Endothelial cell of umbilical vein (primary cell): ENCODE results near the gene MEGF11. TPM values are rescaled to one million over a fixed set of nuclear protein-coding genes. Genes with fewer than 3 reads are reported as not detected.

Source experiments
- BruUV-seq: library from RNA; stranded (reverse); fragments of 400-500 nt; replicated peaks from 2 replicates; lab custom pipeline; 2021; lab: Mats Ljungman, UMichigan
- CTCF ChIA-PET: fragments of 300-600, 350-600 bp; sonication (Branson Sonifier 250); formaldehyde crosslinking; loops from one replicate; lab custom pipeline; 2021; ENCODE audit warnings: antibody characterized with exemption, inconsistent platforms; lab: Charles Lee
- POLR2A ChIA-PET: fragments of 300-600, 350-600 bp; sonication (Branson Sonifier 250); formaldehyde crosslinking; loops from one replicate; lab custom pipeline; 2021; ENCODE audit warnings: antibody characterized with exemption, inconsistent platforms; lab: Charles Lee
- DNase-seq: peaks from one replicate; pipeline ENCODE4 v3.0.0-alpha.2; 2011; ENCODE audit warnings: low read depth, low spot score
- FAIRE-seq: peaks from 2 replicates; lab custom pipeline; 2011; peaks lifted over from hg19 to GRCh38; lab: Jason Lieb, UNC
- H2AFZ ChIP-seq: 2 replicates; pipeline ENCODE4 v1.6.0; 2012; ENCODE audit warnings: low read depth, low read length, control low read depth, inconsistent platforms
- H3K27ac ChIP-seq: 2 replicates; pipeline ENCODE4 v1.5.1; 2011; ENCODE audit warnings: low read depth, mild to moderate bottlenecking, control low read depth, low read length, moderate library complexity; ENCODE audit not compliant: insufficient read depth
- H3K27me3 ChIP-seq, 2 experiments: 2 replicates each; pipeline versions ENCODE4 v1.6.0 to v1.6.1; 2011; ENCODE audit warnings: low read length in 2 of 2, mixed read lengths in 1 of 2; ENCODE audit not compliant: control insufficient read depth in 2 of 2, insufficient read depth in 2 of 2
- H3K36me3 ChIP-seq, 2 experiments: 2 replicates in 1 of 2; 3 replicates in 1 of 2; pipeline ENCODE4 v1.5.1; 2011; ENCODE audit warnings: low read length in 2 of 2, mild to moderate bottlenecking in 1 of 2, moderate library complexity in 1 of 2; ENCODE audit not compliant: control insufficient read depth in 2 of 2, insufficient read depth in 2 of 2; ENCODE audit errors: extremely low read depth in 1 of 2
- H3K4me1 ChIP-seq: 3 replicates; pipeline ENCODE4 v1.5.1; 2011; ENCODE audit warnings: mild to moderate bottlenecking, low read length; ENCODE audit not compliant: control insufficient read depth, insufficient read depth; ENCODE audit errors: extremely low read depth
- H3K4me2 ChIP-seq: 2 replicates; pipeline ENCODE4 v1.6.1; 2011; ENCODE audit warnings: low read length, control low read depth, mixed read lengths; ENCODE audit not compliant: insufficient read depth
- H3K4me3 ChIP-seq, 3 experiments: fragments of 200-600 bp in 1 of 3; sonication (generic), shearing (Covaris generic) in 1 of 3; replicated peaks in 1 of 3; 2 replicates each; pipeline ENCODE4 v1.5.1; 2011 to 2016; ENCODE audit warnings: control low read depth in 3 of 3, low read length in 3 of 3, mild to moderate bottlenecking in 2 of 3, inconsistent platforms in 1 of 3, low read depth in 1 of 3, moderate library complexity in 1 of 3; ENCODE audit not compliant: insufficient read depth in 1 of 3
- H3K79me2 ChIP-seq: 2 replicates; pipeline ENCODE4 v1.6.0; 2012; ENCODE audit warnings: low read length, inconsistent platforms; ENCODE audit not compliant: control insufficient read depth, insufficient read depth
- H3K9ac ChIP-seq: replicated peaks from 2 replicates; pipeline ENCODE3; 2011; ENCODE audit warnings: low read length, control low read depth; ENCODE audit not compliant: insufficient read depth; ENCODE audit errors: extremely low read depth
- H3K9me1 ChIP-seq: replicated peaks from 3 replicates; pipeline ENCODE4 v1.6.0; 2011; ENCODE audit warnings: mild to moderate bottlenecking, low read length; ENCODE audit not compliant: control insufficient read depth, insufficient read depth; ENCODE audit errors: extremely low read depth
- H3K9me3 ChIP-seq: replicated peaks from 2 replicates; pipeline ENCODE4 v1.5.1; 2012; ENCODE audit warnings: low read length, inconsistent platforms; ENCODE audit not compliant: control insufficient read depth, insufficient read depth
- H4K20me1 ChIP-seq: replicated peaks from 2 replicates; pipeline ENCODE3; 2011; ENCODE audit warnings: mild to moderate bottlenecking, low read length; ENCODE audit not compliant: control insufficient read depth, insufficient read depth; ENCODE audit errors: extremely low read depth
- CTCF ChIP-seq, 2 donors: IDR thresholded peaks; 1 replicate in 1 of 2; 2 replicates in 1 of 2; pipeline ENCODE4 v1.5.1; 2011; ENCODE audit warnings: low read length in 2 of 2, mild to moderate bottlenecking in 2 of 2, moderate library complexity in 2 of 2, control low read depth in 1 of 2, inconsistent platforms in 1 of 2, low read depth in 1 of 2; ENCODE audit not compliant: insufficient read depth in 1 of 2; ENCODE audit errors: extremely low read depth in 1 of 2
- EZH2 ChIP-seq: IDR thresholded peaks from 2 replicates; pipeline ENCODE4 v1.6.1; 2012; ENCODE audit warnings: borderline replicate concordance, low read depth, mild to moderate bottlenecking, moderate library complexity, low read length, inconsistent platforms; ENCODE audit not compliant: severe bottlenecking
- FOS ChIP-seq: IDR thresholded peaks from 2 replicates; pipeline ENCODE4 v1.6.1; 2011; ENCODE audit warnings: mild to moderate bottlenecking, low read length, moderate library complexity, borderline replicate concordance; ENCODE audit not compliant: insufficient read depth
- GATA2 ChIP-seq: IDR thresholded peaks from 2 replicates; pipeline ENCODE4 v1.7.0; 2011; ENCODE audit warnings: low read depth, mild to moderate bottlenecking, moderate library complexity, mixed read lengths, low read length; ENCODE audit not compliant: insufficient read length, insufficient read depth
- JUN ChIP-seq: IDR thresholded peaks from 2 replicates; pipeline ENCODE4 v1.6.1; 2011; ENCODE audit warnings: borderline replicate concordance, low read depth; ENCODE audit not compliant: insufficient read length, insufficient read depth
- MAX ChIP-seq: IDR thresholded peaks from 2 replicates; pipeline ENCODE4 v1.6.1; 2011; ENCODE audit not compliant: insufficient read depth, insufficient read length
- MYC ChIP-seq: IDR thresholded peaks from one replicate; pipeline ENCODE4 v1.6.1; 2011; ENCODE audit warnings: mild to moderate bottlenecking, low read depth, low read length
- POLR2A ChIP-seq: IDR thresholded peaks from 2 replicates; pipeline ENCODE4 v1.6.1; 2012; ENCODE audit warnings: low read depth, mild to moderate bottlenecking, control low read depth, low read length
- POLR2AphosphoS5 ChIP-seq: IDR thresholded peaks from 2 replicates; pipeline ENCODE4 v1.6.1; 2012; ENCODE audit warnings: low read depth, mild to moderate bottlenecking, control low read depth, low read length, moderate library complexity; ENCODE audit not compliant: insufficient read depth
- dilution Hi-C: fragments of 300-500 bp; cut with MboI; formaldehyde crosslinking; loops from one replicate; pipeline ENCODE4 v1.15.0; 2019; ENCODE audit warnings: low sequenced_read_pairs; ENCODE audit not compliant: extremely low pct_ligation_motif_present
- intact Hi-C: fragments of 100-400 bp; cut with micrococcal nuclease; formaldehyde crosslinking; loops from one replicate; pipeline ENCODE4 v1.10.0; 2022
- polyA plus RNA-seq, 4 experiments: library from polyadenylated mRNA; depleted of rRNA in 3 of 4; stranded (reverse) in 3 of 4; unstranded in 1 of 4; fragments of >200 nt; gene quantifications; 2 replicates each; pipeline versions ENCODE4 v1.2.1 to v1.2.3, GENCODE V29; 2011 to 2012; ENCODE audit warnings: missing spikeins in 1 of 4
- total RNA-seq: library from RNA; stranded (reverse); gene quantifications from 2 replicates; pipeline ENCODE4 v1.2.3, GENCODE V29; 2021

MEGF11 gene
- total and polyA plus RNA-seq, 2 donors (not counting 3 experiments of a cell fraction or from before 2014, with no cell fraction given) = not detected

- no peak overlapping the region for H3K9ac ChIP-seq
- no peak overlapping the region for H2AFZ ChIP-seq
- dilution Hi-C loops = no loop called here
- H3K9me3 ChIP-seq = no peaks in the 10 kb centered on the region
- no peaks in the 10 kb centered on the region for H3K27me3 ChIP-seq
- POLR2A ChIA-PET = no interaction called here
- no peaks in the 10 kb centered on the region for H3K4me1 ChIP-seq
- H3K4me2 ChIP-seq = no peak overlapping the region
- peaks cover 10 to 21% of the 10 kb centered on the region in 2 experiments for H3K36me3 ChIP-seq
- H3K79me2 ChIP-seq = peaks cover 46% of the 10 kb centered on the region
- FAIRE-seq (no peak), DNase-seq (no peak)
- peaks cover 5% of the 10 kb centered on the region for H4K20me1 ChIP-seq
- BruUV-seq = no TSS peak
- H3K4me3 ChIP-seq = no peak overlapping the region
- no peak for TF ChIP-seq CTCF (IDR thresholded peaks at IDR 0.05; ENCODE audit: extremely low read depth in 1 of 2, insufficient read depth in 1 of 2, low read depth in 1 of 2, low read length in 2 of 2)
- TF ChIP-seq MYC = no peak
- TF ChIP-seq GATA2 = no peak
- TF ChIP-seq FOS = no peak
- no peak for TF ChIP-seq POLR2A
- TF ChIP-seq POLR2AphosphoS5 = no peak
- TF ChIP-seq MAX = no peak
- TF ChIP-seq JUN = no peak
- no peak for TF ChIP-seq EZH2
- H3K27ac ChIP-seq = no peak overlapping the region
- CTCF ChIA-PET = interaction anchor here (0.9 kb wide), 1 partner anchor 31 kb away, joined by 3 read pairs; no protein-coding TSS in a partner anchor
- intact Hi-C loops = no loop called here
- H3K9me1 ChIP-seq = no peaks in the 10 kb centered on the region
Observed at GRCh38 chr15:65887565-65887964, 366.0 kb downstream of the MEGF11 start.
